Lung (tissue), 12 donors: ENCODE results near the gene UTS2. TPM values are rescaled to one million over a fixed set of nuclear protein-coding genes. Genes with fewer than 3 reads are reported as not detected.

ENCODE experiments used
- ATAC-seq: fragments of 200-7000 bp; cut with Tn5 transposase; one replicate; pipeline ENCODE4 v1.9.1; 2020; ENCODE audit warnings: moderate number of reproducible peaks; ENCODE audit not compliant: insufficient read depth, low FRiP score
- DNase-seq, 3 donors: peaks; one replicate each; pipeline ENCODE4 v3.0.0-alpha.2; 2013 to 2017
- H3K27ac ChIP-seq, 2 donors: one replicate each; pipeline ENCODE4 v1.5.1; 2013; ENCODE audit warnings: mild to moderate bottlenecking in 2 of 2, moderate library complexity in 2 of 2, control low read depth in 1 of 2, inconsistent platforms in 1 of 2, low read depth in 1 of 2, low read length in 1 of 2
- H3K27me3 ChIP-seq, 3 donors: one replicate each; pipeline ENCODE4 v1.5.1; 2013; ENCODE audit warnings: low read length in 2 of 3; ENCODE audit not compliant: control insufficient read depth in 3 of 3, insufficient read depth in 3 of 3
- H3K36me3 ChIP-seq, 4 donors: one replicate each; pipeline ENCODE4 v1.5.1; 2013; ENCODE audit warnings: low read length in 4 of 4, mild to moderate bottlenecking in 1 of 4, moderate library complexity in 1 of 4; ENCODE audit not compliant: control insufficient read depth in 4 of 4, insufficient read depth in 4 of 4
- H3K4me1 ChIP-seq, 5 donors: one replicate each; pipeline ENCODE4 v1.5.1; 2013; ENCODE audit warnings: low read length in 5 of 5, mild to moderate bottlenecking in 2 of 5, moderate library complexity in 1 of 5; ENCODE audit not compliant: control insufficient read depth in 5 of 5, insufficient read depth in 5 of 5
- H3K4me3 ChIP-seq: one replicate; pipeline ENCODE4 v1.5.1; 2013; ENCODE audit warnings: mild to moderate bottlenecking, control low read depth, moderate library complexity
- H3K9ac ChIP-seq, 2 donors: one replicate each; pipeline ENCODE4 v1.5.1; 2013; ENCODE audit warnings: low read length in 2 of 2, control low read depth in 1 of 2; ENCODE audit not compliant: insufficient read depth in 1 of 2
- H3K9me3 ChIP-seq, 4 donors: one replicate each; pipeline ENCODE4 v1.5.1; 2013; ENCODE audit warnings: low read length in 3 of 4, mild to moderate bottlenecking in 1 of 4, moderate library complexity in 1 of 4; ENCODE audit not compliant: control insufficient read depth in 4 of 4, insufficient read depth in 3 of 4
- WGBS, 2 donors: extraction: QIAGEN DNeasy Blood & Tissue Kit; methylation state at CpG; one replicate each; pipeline ENCODE4 v1.1.7; 2013; 5-methylcytosine and 5-hydroxymethylcytosine counted together
- polyA plus RNA-seq, 2 donors: library from polyadenylated mRNA; stranded (reverse); fragments of 200-250 nt; gene quantifications; one replicate each; pipeline ENCODE4 v1.2.1, GENCODE V29; 2013
- total RNA-seq, 2 donors: library from RNA; depleted of rRNA in 1 of 2; stranded (reverse); fragments of >200 nt in 1 of 2; gene quantifications; one replicate each; pipeline ENCODE4 v1.2.1, GENCODE V29; 2014 to 2021
- TF ChIP-seq, protein P1 (sequence below): IDR thresholded peaks from 2 replicates; pipeline ENCODE4 v1.5.1; 2012; ENCODE audit warnings: mild to moderate bottlenecking; ENCODE audit errors: control extremely low read depth, extremely low read depth
- donor health status: control.
- donor health status: control.
- donor health status: Bipolar disorder and iron deficiency.
- donor health status: healthy.
- donor health status: DM: yes; HTN: yes; CAD: no.

UTS2 gene
- total and polyA plus RNA-seq, 4 donors, result 0.82 to 1.8 TPM; not detected in 2

DNA sequence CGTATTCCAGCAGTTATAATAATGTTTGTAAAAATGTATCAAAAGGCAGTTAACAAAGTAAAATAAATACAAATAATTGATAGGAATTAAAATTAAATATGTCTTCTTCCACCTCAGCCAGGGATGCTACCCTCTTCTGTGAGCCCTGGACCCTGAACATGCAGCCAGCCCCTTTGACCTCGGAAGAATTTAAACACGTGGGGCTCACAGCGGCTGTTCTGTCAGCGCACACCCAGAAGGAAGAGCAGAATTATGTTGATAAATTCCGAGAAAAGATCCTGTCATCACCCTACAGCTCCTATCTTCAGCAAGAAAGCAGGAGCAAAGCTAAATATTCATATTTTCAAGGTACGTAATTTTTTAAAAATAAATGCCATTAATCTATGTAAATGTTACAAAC lies 26.5 kb downstream of the UTS2 start:
- no peaks in the 10 kb centered on the region for H3K27me3 ChIP-seq
- H3K9ac ChIP-seq, result no peak overlapping the region
- peaks cover 0 to 33% (median 19%) of the 10 kb centered on the region in 4 donors for H3K36me3 ChIP-seq
- H3K4me1 ChIP-seq, result no peaks in the 10 kb centered on the region
- no peak for ATAC-seq
- no peak for DNase-seq
- H3K4me3 ChIP-seq, result no peak overlapping the region
- TF ChIP-seq, protein P1, sequence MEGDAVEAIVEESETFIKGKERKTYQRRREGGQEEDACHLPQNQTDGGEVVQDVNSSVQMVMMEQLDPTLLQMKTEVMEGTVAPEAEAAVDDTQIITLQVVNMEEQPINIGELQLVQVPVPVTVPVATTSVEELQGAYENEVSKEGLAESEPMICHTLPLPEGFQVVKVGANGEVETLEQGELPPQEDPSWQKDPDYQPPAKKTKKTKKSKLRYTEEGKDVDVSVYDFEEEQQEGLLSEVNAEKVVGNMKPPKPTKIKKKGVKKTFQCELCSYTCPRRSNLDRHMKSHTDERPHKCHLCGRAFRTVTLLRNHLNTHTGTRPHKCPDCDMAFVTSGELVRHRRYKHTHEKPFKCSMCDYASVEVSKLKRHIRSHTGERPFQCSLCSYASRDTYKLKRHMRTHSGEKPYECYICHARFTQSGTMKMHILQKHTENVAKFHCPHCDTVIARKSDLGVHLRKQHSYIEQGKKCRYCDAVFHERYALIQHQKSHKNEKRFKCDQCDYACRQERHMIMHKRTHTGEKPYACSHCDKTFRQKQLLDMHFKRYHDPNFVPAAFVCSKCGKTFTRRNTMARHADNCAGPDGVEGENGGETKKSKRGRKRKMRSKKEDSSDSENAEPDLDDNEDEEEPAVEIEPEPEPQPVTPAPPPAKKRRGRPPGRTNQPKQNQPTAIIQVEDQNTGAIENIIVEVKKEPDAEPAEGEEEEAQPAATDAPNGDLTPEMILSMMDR, result no peak
- no peaks in the 10 kb centered on the region for H3K9me3 ChIP-seq
- 80 to 87% methylated on average over 7 of the region's 7 CpGs for WGBS, 2 donors
- no peak overlapping the region for H3K27ac ChIP-seq

GRCh38 chr1:7824701-7825100 lies 28.2 kb downstream of the UTS2 start:
- H3K4me3 ChIP-seq, result no peak overlapping the region
- H3K27ac ChIP-seq, result no peak overlapping the region
- no peaks in the 10 kb centered on the region for H3K4me1 ChIP-seq
- peaks cover 0 to 35% (median 25%) of the 10 kb centered on the region in 4 donors for H3K36me3 ChIP-seq
- no peaks in the 10 kb centered on the region for H3K27me3 ChIP-seq
- ATAC-seq, result no peak
- no peak for DNase-seq
- H3K9ac ChIP-seq, result no peak overlapping the region
- H3K9me3 ChIP-seq, result no peaks in the 10 kb centered on the region
- TF ChIP-seq, protein P1, result no peak
- 95 to 98% methylated on average over 8 of the region's 8 CpGs for WGBS, 2 donors

GRCh38 chr1:7821282-7821681 lies 31.6 kb downstream of the UTS2 start:
- Histone ChIP-seq H3K36me3 (peaks cover 0 to 33% (median 20%) of the 10 kb centered on the region in 4 donors), H3K4me1 (no peaks in the 10 kb centered on the region), H3K27ac (no peak overlapping the region), H3K27me3 (no peaks in the 10 kb centered on the region), H3K9me3 (no peaks in the 10 kb centered on the region), H3K9ac (no peak overlapping the region), H3K4me3 (no peak overlapping the region)
- DNase-seq (no peak), ATAC-seq (no peak)
- WGBS, 2 donors, result 74 to 92% methylated on average over 3 of the region's 3 CpGs
- TF ChIP-seq, protein P1, result no peak
